ENCODE results near the gene CALHM6. TPM values are rescaled to one million over a fixed set of nuclear protein-coding genes. Genes with fewer than 3 reads are reported as not detected.

Gene CALHM6
- total and polyA plus RNA-seq, 2 of the 13 experiments (the other 11 are each of a cell fraction or from before 2014, with no cell fraction given) = not detected

GRCh38 chr6:116437656-116438055 is 23.5 kb upstream of the CALHM6 start (continued):
- TF ChIP-seq ZNF614 (CRISPR knock-in tag; IDR thresholded peaks at IDR 0.05; ENCODE audit: borderline replicate concordance) = no peak
- TF ChIP-seq AGO1 (IDR thresholded peaks at IDR 0.05; ENCODE audit: low read depth, low read length, poor library complexity, severe bottlenecking) = no peak

GRCh38 chr6:116438590-116439448 is 22.4 kb upstream of the CALHM6 start:
- in situ Hi-C loops (cut with HindIII; ENCODE audit: extremely low pct_ligation_motif_present, low pct_unique_long_range_greater_than_20kb) (no loop called here), intact Hi-C loops (cut with micrococcal nuclease; ENCODE audit: unreplicated experiment) (no loop called here)
- no peak for DNase-seq (ENCODE audit: low spot score)
- ChIA-PET CTCF (ENCODE audit: low intra/inter-chr PET ratio, low total read pairs) (no interaction called here), POLR2A (no interaction called here)
- BruUV-seq (replicated peaks) = no TSS peak
- Histone ChIP-seq H3K4me3 (replicated peaks in 1 of 3; ENCODE audit: insufficient read depth in 1 of 3, low read depth in 2 of 3, low read length in 3 of 3) (no peak overlapping the region), H2AFZ (ENCODE audit: low read length) (no peak overlapping the region), H3K4me1 (ENCODE audit: insufficient read depth, low read length) (no peaks in the 10 kb centered on the region), H3K9ac (ENCODE audit: insufficient read depth, low read depth, low read length) (no peak overlapping the region), H3K27ac (ENCODE audit: extremely low read length, insufficient read depth, low read length) (no peak overlapping the region), H3K4me2 (ENCODE audit: low read depth, low read length) (no peak overlapping the region), H3K79me2 (ENCODE audit: insufficient read depth, low read length) (no peaks in the 10 kb centered on the region), H3K27me3 (ENCODE audit: control insufficient read depth in 1 of 2, insufficient read depth in 2 of 2, low read length in 2 of 2) (no peaks in the 10 kb centered on the region), H3K36me3 (replicated peaks in 1 of 2; ENCODE audit: control insufficient read depth in 1 of 2, insufficient read depth in 2 of 2, low read length in 2 of 2) (no peaks in the 10 kb centered on the region), H3K9me3 (ENCODE audit: low read length) (no peaks in the 10 kb centered on the region), H4K20me1 (ENCODE audit: insufficient read depth, low read length) (no peaks in the 10 kb centered on the region)
- 26% methylated on average over 6 of the region's 6 CpGs for WGBS (ENCODE audit: low lambda C conversion rate)
- no peak for FAIRE-seq
- ATAC-seq = no peak
- TF ChIP-seq ZFP41 (CRISPR knock-in tag; IDR thresholded peaks at IDR 0.05; ENCODE audit: borderline replicate concordance) (no peak), HMG20B (CRISPR knock-in tag; conservative IDR thresholded peaks at IDR 0.05) (no peak), SKIL (CRISPR knock-in tag; IDR thresholded peaks at IDR 0.05; ENCODE audit: borderline replicate concordance) (no peak), ZBTB44 (CRISPR knock-in tag; IDR thresholded peaks at IDR 0.05) (no peak), MTF1 (CRISPR knock-in tag; IDR thresholded peaks at IDR 0.05) (no peak), ZBTB40 (IDR thresholded peaks at IDR 0.05) (no peak), ZBTB40 (CRISPR knock-in tag; IDR thresholded peaks at IDR 0.05) (no peak)

Measured in HepG2 (cell line).